OCI-LY1 (cell line): ENCODE measurements around the gene KRTDAP.

Source experiments
- EZH2 ChIP-seq: fragments of 200-600 bp; sonication (generic), shearing (Covaris generic); IDR thresholded peaks from 2 replicates; pipeline ENCODE4 v1.8.0; 2017; ENCODE audit warnings: borderline replicate concordance, mixed run types, mild to moderate bottlenecking, antibody characterized with exemption, low read length, moderate library complexity, mixed read lengths
- TF ChIP-seq, protein P1 (sequence below): fragments of 200-600 bp; sonication (generic), shearing (Covaris generic); IDR thresholded peaks from 2 replicates; pipeline ENCODE4 v1.5.1; 2017; ENCODE audit warnings: mild to moderate bottlenecking, antibody characterized with exemption, low read length, moderate library complexity, mixed read lengths

DNA sequence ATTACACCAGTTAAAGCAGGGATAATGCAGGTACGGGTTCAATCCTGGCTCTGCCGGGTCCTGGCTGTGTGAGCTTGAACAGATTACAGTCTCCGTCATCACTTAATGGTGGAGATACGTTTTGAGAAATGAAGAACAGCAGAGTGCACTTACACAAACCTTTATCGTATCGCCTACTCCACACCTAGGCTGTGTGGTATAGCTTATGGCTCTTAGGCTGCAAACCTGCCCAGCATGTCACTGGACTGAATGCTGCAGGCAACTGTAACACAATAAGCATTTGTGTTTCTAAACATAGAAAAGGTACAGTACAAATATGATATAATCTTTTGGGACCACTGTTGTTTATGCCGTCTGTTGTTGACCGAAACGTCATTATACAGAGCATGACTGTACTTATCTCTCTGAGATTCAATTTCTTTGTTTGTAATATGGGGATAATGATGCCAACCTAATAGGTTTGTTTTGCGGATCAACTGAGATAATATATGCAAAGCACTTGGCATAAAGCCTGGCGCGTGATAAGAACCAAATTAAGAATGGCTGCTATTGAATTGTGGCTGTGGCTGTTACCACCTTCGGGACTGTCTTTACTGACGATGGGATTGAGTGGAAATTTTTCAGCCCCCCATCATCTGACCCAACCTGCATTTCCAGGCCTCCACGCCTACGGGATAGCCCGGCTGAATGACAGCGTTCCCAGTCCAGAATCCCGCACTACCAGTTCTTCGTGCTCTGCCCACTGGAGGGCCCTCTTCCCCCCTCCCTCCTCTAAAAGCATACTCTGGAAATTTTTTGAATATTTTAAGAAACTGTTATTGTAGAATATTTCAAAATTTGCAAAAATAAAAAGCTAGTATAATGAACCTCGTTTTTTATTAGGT, 11.2 kb downstream of the KRTDAP start:
- TF ChIP-seq, protein P1, sequence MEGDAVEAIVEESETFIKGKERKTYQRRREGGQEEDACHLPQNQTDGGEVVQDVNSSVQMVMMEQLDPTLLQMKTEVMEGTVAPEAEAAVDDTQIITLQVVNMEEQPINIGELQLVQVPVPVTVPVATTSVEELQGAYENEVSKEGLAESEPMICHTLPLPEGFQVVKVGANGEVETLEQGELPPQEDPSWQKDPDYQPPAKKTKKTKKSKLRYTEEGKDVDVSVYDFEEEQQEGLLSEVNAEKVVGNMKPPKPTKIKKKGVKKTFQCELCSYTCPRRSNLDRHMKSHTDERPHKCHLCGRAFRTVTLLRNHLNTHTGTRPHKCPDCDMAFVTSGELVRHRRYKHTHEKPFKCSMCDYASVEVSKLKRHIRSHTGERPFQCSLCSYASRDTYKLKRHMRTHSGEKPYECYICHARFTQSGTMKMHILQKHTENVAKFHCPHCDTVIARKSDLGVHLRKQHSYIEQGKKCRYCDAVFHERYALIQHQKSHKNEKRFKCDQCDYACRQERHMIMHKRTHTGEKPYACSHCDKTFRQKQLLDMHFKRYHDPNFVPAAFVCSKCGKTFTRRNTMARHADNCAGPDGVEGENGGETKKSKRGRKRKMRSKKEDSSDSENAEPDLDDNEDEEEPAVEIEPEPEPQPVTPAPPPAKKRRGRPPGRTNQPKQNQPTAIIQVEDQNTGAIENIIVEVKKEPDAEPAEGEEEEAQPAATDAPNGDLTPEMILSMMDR: no peak
- no peak for TF ChIP-seq EZH2
